Stimulated activated CD8-positive, alpha-beta memory T cell treated with anti-CD3 and anti-CD28 coated beads, Interleukin-2, amount 100 ng/mL, for 1 hour (primary cell): ENCODE data around the gene CCRL2.
"Not testable (repeated sequence)": the region's sequence is repeated elsewhere in the genome, so short reads cannot be mapped to it uniquely, and the experiment has no call there.

Experiments
- DNase-seq, 2 donors: peaks; one replicate each; pipeline ENCODE4 v3.0.0-alpha.2; 2020; ENCODE audit warnings: low read depth in 2 of 2

The CCRL2 gene

DNA sequence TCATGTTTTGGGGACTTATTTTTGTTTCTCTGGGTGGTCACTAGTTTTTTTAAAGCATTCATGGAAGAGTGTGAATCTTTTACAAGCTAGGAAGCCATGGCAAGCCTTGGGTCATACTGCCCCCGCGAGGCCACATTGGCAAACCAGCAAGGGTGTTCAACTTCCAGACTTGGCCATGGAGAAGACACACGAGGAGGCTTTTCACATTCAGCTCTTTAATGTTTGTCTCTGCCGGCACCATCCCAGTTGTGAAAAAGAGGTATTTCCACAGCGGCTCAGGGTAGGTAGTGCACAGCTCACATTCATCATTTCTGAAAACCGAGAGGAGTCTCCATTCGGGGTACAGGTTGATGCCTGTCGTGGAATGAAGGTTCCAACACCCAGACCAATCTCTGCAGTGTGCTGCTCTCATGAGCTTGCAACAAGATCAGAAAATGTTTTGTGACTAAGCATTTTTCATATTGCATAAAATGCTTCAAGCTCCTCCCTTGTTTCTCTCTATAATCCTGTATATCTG, 28.6 kb upstream of the CCRL2 start:
- peak; percentile 26 to 41 for DNase-seq

DNA sequence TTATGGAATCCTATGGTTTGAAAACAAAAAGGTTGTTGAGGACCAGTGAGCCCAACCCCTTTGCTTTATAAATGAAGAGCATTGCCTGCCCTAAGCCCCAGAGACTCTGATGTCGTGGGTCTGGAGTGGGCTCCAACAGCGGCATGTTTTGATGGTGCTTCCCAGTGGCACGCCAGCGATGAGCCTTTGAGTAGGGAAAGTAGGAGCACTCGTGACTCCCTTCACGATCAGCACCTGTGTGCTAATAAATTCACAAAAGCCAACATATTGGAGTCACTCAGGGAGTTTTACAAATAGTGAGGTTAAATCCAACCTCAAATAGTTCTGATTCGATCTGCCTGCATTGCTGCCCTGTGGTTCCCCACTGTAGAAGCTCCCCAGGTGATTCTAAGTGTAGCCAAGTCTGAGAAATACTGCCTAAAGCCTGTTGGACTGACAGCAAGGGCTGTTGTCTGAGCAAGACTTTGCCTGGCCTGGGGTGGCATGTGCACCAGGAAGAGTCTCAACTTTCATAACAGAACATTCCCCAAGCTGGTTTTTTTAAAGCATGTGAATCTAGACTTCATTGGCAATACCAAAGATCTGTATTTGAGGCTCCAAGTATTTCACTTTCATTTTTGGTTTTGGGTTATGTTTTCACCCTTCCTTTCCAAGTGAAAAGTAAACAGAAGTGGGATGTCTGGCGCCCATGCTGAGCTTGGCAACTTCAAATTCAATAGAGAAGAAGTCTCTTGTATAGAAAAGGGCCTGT, 26.4 kb upstream of the CCRL2 start:
- DNase-seq = no peak

DNA sequence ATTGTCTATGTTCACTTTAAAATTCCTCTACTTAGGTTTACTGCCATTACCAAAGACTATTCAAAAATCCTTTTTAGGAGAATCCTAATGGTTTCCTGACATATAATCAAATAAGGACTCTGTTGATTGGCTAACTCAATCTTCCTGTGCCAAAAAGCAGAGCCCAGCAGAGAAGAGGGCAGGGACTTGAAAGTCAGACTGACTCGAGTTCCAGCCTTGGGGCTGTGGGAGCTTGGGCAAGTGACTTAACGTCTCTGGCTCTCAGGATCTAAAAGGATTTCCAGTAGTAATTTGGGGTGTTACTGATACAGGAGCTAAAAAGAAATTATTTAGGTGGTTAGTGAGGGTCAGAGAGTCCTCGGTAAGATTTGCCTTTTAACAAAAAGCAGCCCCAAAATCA, 25.4 kb upstream of the CCRL2 start:
- no peak for DNase-seq

DNA sequence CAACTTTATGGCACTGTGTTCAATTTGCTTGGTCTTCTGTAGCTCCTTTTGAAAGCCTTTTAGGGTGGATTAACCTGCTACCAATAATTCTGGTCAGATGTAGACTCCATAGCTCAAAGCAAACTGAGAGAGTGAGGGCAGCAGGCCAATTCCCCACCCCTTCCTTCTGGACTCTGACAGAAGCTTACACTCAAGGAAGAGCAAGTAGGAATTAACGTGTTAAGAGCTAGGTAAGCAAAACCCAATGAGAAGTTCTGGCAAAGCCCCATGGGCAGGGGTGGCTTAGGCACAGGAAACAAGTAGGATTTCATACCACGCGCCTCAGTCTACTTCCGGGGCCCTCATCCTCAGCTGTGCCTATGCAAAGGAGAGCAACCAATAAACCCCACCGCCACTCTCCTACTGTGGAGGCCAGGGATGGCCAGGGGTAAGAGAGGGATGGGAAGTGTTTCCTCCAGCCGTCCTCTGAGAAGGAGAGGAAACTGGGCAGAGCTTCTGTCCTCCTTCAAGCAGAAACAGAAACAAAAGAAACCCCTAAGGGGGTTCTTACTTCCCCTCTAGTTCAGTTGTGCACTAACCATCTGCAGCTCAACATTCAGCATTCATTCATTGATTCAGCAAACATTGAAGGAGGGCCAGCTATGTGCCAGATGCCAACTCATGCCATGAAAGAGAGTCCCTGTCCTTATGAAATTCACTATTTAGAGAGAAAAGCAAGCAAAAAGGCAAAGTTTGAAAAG, 23.7 kb upstream of the CCRL2 start:
- no peak for DNase-seq

DNA sequence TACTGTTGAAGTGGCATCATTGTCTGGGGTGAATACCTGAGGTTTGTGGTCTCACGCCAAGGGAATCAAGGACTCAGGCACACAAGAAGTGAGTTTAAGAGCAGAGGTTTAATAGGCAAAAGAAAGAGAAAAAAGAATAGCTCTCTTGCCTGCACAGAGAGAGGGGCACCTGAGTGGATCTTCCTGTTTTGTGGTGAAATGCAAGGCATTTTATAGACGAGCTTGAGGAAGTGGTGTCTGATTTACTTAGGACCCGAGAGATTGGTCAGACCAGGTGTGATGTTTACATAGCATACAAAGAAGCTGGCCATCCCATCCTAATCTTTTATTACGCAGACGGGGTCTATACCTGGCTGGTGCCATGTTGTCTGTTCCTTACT, 23.1 kb upstream of the CCRL2 start:
- DNase-seq = no peak

DNA sequence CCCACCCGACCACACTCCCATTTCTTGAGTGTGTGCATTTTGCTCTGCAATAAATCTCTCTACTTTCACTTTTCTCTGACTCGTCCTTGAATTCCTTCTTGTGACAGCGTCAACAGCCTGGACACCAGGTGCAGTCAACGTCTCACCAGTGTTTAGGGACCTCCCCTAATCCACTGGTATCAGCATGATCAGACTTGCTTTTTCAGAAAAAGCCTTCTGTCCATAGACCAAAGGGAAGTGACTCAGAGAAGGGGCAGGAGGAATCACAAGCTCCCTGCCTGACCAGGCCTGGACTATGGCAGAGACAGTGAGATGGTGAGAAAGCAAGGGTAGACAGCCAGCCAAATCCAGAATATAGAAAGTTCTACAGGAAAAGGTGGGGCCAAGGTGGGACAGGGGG, 20.9 kb upstream of the CCRL2 start:
- no peak for DNase-seq

DNA sequence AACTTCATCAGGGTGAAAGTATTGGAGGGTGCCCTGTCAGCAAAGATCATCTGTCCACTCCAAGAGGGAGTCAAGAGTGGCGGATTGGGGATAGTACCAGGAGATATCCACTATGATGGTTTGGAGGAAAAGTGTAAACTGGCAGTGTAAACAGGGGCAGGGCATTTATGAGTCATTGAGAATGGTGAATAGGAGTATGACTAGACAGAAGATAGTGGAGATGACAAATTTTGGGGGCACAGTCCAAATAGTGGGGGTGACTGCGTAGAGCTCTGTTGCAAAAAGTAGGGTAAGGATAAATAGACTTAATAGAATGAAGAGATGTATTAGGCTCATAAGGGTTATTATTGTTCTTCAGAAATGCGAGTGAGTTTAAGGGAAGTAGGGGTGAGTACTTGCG, 18.2 kb upstream of the CCRL2 start:
- DNase-seq = not testable (repeated sequence)

DNA sequence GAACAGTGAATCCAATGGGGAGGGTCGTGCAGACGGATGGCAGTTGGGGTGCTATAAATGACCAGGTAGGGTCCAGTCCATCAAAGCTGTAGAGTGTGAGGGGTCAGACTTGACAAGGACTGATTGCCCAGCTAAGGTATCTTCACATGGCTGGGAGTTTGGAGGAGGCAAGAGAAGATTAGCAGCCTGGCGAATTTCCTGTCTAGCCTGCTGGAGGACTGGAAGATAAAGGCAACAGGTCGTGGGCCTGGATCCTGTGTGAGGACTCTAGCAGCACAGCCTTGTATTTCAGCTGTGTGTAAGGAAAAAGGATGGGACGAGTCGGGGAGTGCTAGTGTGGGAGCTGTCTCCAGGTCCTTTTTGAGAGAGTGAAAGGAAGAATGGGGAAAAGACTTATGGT, 17.8 kb upstream of the CCRL2 start:
- DNase-seq = no peak

DNA sequence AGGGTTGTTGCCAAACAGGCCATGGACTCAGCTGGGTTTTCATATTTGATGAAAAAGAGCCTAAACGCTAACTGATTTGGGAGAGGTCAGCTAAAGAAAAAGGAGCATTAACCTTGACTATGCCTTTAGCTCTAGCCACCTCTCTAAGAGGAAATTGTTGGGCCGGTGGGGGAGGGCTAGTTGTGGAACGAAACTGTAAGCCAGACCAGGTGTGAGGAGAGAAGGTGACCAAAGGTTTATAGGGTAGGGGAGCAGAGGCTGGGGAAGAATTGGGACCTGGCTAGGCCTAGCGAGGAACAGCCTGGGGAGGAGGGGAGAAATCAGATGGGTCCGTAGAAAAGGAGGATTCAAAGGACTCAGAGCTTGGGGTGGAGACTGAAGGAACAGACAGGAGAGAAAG, 15.5 kb upstream of the CCRL2 start:
- not testable (repeated sequence) for DNase-seq

DNA sequence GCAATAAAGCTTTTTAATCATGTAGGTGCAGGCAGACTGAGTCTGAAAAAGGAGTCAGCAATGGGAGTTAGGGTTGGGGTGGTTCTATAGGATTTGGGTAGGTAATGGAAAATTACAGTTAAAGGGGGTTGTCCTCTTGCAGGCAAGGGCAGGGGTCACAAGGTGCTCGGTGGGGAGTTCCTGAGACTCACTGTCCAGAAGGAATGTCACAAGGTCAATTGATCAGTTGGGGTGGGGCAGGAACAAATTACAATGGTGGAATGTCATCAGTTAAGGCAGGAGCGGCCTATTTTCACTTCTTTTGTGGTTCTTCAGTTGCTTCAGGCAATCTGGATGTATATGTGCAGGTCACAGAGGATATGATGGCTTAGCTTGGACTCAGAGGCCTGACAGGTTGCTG, 14.0 kb upstream of the CCRL2 start:
- DNase-seq = no peak

DNA sequence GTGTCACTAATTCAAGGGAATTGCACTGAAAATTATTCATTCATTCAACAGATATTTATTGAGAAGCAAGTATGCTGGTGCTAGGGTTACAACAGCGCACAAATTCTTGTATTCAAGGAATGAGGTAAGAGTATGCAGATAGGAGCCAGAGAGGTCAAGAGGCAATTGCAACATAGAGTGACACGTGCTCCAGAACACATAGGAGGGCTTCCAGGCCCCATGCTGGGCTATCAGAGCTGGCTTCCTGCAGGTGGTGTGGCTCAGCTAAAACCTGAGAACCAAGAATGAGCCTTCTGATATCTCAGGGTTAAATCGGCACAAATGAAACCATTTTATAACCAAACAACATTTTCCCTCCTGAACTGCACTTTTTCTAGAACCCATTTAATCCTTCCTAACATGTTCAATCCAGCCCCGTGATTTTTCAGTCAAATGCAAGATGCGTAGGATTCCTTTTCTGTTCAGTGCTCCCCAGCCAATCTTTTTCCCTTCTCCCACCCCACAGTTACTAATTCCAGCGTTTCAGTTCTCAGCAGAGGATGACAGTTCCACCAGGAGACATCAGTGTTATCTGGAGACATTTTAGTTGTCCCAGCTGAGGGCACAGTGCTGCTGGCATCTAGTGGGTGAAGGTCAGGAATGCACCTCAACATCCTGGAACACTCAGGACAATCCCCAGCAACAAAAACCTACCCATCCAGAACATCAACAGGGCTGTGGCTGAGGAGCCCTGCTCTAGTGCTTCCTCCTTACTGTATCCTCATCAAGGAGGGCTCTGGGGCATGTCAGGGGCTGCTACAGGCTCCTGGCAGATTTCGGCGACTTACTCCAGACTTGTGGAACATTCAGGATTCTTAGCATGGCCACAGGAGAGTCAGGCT, 13.3 kb upstream of the CCRL2 start:
- no peak for DNase-seq

DNA sequence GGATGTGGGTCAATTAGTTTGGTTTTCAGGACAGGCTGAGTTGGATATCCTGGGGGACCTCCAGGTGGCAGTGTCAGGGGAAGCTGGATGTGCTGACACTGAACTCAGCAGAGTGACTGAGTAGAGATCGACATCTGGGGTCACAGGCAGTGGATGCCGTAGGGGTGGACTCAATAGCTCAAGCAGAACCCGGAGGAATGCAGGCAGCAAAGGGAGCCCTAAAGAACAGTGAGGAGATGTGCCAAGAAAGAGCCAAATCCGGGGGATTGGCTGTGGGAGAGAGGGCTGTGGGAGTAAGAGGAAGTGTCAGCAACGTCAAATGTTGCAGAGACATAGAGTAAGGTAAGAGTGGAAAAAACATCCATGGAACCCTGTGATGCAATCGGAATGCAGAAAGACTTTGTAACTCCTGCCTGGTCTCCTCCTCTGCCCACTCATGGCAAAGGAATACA, 11.8 kb upstream of the CCRL2 start:
- DNase-seq = no peak

DNA sequence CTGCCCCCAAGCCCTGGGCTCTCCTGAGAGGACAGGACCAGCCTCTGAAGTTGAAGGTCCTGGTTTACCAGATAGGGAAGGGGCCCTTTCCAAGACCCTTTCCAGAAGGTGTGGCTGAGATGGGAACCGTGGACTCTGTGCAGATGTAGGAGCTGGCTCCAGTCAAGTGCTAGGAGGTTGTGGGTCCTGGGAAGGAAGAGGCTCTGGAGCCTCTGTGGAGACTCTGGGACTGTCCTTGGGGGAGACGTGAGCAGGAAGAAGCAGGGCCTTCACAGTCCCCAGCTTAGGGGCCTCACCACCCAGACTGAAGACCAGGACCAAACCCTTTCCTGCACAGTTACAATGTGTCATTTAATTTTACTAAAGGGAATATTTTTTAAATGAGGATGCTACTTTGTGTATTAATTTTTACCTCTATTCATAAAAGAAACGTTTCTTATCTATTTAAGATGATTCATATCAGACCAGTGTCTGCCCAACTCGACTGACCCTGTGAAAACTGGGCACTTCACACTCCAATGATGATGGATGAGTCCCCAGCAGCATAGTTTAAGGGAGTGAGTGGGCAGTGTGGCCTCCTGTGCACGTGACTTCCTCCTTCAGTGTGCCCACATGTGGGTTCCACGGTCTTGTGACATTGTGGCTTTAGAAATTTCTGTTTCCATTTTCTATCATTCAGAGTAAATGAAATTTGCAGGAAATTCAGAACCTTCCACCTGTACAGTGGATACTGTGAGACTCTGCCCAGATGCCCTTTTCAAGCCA, 11.1 kb upstream of the CCRL2 start:
- no peak for DNase-seq

DNA sequence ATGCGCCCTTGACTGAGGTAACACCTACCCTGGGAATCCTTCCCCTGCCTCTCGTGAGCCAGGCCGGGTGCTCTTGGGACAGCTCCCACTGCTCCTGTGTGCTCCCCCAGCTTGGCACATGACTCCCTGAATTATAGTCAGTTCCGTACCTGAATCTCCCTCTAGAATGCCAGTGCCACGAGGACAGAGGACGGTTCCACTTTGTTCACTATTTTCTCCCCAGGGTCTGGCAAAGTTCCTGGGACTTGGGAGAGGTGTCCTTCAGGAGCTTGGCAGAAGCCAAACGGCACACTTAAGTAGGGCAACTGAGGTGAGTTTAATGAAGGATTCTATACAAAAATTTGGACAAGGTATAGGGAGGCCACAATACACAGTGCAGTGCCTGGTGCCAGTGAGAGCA, 9.9 kb upstream of the CCRL2 start:
- no peak for DNase-seq

DNA sequence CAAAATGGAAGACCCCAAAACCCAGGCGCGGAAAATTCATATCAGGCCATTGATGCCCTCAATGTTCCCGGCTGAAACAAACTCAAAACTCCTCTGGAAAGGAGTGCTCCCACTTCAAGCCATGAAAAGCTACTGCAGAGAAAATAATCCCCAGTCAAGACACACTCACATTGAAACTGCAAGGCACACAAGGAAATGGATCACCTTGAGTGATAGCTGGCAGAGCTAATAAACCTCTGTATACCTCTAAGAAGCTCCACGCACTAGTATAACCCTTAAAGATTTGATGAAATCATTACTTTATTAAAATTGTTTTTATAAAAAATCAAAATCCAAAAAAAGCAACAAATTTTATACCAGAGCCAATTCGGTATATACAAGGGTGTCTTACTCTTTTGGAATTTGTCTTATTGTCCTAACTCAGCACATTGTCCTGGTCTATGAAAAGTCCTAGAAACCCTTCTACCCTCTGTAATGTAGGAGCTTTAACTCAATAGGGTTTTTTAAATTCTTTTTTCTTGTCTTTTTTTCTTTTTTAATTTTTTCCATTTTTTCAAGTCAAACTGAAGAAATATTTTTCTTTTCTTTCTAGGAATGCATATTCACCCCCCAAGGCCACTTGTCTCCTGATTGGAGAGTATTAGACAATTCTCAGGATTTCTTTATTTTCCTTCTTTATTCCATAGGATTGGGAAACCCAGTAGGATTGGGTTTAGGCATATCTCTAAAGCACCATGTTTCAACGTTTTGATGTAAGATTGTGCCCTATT, 8.7 kb upstream of the CCRL2 start:
- DNase-seq = no peak

DNA sequence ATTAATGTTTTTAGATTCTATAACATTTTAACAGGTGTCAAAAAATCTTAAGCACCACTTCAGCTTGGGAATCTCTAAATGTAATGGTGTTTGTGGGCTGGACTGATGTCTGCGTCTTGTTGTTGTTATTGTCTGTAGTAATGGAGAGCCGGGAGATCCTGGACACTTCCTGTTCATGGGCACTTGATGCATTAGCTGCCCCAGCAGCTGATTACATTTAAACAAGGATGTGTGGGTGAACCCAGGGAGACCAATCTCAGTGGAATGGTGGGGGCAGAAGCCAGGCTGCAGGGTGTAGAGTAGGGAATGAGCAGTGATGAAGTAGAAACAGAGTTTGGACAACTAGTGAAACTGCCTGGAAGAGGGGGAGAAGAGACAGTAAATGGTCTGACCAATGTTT, 8.0 kb upstream of the CCRL2 start:
- no peak for DNase-seq

DNA sequence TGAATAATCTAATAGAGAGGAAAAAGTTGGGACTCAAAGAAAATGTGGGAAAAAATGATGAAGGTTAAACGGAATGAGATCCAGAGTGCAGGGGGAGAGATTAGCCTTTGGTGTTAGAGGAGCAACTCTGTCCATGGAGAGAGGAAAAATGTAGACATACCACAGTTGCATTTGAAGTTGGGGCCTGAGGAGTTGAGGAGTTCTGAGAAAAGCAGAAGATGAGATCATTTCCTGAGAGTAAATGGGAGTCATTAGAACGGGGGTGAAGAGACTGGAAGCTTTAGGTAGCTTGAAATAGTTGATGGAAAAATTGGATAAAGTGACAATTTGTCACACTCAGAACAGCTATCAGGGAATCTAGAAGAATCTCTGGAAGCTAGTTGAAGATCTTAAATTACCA, 7.5 kb upstream of the CCRL2 start:
- DNase-seq = no peak

DNA sequence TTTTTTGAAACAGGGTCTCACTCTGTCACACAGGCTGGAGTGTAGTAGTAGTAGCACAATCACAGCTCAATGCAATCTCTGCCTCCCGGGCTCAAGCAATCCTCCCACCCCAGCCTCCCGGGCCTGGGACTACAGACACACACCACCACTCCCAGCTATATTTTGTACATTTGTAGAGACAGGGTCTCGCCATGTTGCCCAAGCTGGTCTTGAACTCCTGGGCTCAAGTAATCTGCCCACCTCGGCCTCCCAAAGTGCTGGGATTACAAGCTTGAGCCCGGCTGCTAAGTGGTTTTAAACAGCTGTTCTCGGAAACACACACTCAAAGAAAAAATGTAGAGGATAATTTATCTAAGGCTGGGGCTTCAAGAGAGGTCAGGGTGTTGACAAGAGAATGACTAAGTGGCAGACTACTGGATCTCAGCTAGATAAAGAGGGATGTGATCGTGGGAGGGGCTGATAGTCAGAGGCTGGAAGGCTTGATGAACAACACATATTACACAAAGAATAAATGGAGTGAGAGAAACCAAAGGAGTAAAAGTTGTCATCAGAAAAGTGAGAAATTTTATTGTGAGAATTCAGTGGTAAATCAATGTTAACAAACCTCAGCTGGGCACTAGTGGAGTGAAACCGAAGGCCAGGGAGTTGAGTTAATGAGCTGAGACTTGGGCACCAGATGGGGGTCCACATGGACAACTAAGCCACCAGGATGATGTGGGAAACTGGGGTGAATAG, 6.9 kb upstream of the CCRL2 start:
- DNase-seq = no peak

DNA sequence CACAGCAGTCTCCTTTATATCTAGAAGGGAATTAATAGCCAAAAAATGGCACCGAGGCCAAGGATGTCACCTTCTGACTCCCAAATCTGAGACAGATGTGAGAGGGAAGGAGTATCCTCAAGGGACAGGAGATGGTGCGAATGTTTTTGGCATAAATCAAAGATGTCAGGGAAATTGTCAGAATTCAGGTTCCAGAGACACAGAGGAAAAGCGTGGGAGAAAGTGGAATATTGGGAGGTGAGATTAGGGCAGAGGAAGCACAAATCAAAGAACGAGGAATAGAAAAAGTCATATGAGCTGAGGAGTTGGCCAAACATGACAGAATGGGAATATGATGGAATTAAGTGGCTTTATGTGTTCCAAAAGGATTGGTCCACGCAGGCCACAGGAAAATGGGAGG, 6.2 kb upstream of the CCRL2 start:
- DNase-seq = no peak

DNA sequence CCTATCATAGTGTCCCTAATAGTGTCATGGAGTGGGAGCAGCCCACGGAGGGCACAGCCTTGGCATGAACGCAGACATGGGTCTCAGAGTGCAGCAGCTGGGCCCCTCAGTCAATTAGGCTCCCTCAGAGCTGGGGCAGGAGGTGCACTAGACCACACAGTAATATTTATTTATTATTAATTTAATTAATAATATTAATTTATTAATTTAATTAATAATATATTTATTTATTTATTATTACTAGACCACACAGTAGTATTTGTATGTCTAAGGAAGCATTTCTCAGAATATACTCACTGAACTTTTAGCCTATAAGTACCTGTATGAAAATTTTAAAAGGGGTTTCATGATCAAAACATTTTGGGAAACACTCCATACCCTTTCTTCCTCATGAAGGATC, 5.5 kb upstream of the CCRL2 start:
- DNase-seq = no peak
